ENCODE data around the gene PUS7.
"Not testable (repeated sequence)": the region's sequence is repeated elsewhere in the genome, so short reads cannot be mapped to it uniquely, and the experiment has no call there.

Gene PUS7, protein sequence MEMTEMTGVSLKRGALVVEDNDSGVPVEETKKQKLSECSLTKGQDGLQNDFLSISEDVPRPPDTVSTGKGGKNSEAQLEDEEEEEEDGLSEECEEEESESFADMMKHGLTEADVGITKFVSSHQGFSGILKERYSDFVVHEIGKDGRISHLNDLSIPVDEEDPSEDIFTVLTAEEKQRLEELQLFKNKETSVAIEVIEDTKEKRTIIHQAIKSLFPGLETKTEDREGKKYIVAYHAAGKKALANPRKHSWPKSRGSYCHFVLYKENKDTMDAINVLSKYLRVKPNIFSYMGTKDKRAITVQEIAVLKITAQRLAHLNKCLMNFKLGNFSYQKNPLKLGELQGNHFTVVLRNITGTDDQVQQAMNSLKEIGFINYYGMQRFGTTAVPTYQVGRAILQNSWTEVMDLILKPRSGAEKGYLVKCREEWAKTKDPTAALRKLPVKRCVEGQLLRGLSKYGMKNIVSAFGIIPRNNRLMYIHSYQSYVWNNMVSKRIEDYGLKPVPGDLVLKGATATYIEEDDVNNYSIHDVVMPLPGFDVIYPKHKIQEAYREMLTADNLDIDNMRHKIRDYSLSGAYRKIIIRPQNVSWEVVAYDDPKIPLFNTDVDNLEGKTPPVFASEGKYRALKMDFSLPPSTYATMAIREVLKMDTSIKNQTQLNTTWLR

DNA sequence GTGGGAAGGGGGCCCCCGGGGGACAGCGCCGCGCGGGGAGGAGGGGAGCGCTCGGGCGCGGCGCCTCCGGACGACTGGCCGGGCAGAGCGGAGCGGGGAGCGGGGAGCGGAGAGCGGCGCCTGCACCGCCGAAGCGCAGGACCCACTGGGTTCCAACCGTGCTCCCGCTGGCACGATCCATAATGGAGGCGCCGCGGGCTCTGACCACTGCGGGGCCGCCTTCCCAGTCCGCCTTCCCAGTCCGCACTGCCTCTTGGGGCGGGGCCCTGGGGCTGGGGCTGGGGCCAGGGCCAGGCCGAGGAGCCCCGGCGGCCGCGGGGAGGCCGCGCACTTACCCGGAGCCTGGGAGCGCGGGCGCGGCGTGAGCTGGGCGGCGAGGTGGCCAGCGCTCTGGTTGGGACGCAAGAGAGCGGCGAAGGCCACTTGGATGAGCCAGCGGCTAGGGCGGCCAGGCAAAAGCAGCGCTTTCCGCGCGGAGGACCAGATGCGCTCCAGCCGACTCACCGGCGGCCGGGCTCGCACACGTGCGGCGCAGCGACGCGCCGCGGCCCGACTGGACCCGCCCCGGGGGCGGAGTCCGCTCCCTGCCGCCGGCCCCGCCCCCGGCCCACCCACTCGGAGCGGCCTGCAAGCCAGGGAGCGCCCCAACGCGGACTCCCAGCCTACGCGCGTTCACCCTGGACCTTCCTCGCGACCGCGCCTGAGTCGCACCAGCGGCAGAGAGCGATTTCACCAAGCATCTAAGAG lies at the start of gene PUS7:
TSS of gene PUS7 (minus strand) at position 555 of the 747 bp plus-strand sequence. CDS start 13,759 bp downstream, outside the sequence.
- peak; percentile 39 for DNase-seq (ENCODE audit: low read depth)

DNA sequence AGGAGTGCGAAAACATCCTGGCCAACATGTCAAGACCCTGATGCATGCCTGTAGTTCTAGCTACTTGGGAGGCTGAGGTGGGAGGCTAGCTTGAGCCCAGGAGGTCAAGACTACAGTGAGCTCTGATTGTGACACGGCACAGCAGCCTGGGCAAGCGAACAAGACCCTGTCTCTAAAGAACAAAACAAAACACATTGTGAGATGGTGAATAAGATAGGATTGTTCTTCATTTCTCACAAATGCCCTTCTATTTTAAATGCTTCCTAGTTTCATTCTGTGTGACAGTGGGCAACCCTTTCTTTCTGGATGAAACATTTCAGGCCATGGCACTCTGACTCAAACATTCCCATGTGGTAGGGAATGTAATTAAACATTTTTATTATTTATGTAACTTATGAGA lies 45.8 kb upstream of the PUS7 start:
- DNase-seq (ENCODE audit: low read depth) = no peak

DNA sequence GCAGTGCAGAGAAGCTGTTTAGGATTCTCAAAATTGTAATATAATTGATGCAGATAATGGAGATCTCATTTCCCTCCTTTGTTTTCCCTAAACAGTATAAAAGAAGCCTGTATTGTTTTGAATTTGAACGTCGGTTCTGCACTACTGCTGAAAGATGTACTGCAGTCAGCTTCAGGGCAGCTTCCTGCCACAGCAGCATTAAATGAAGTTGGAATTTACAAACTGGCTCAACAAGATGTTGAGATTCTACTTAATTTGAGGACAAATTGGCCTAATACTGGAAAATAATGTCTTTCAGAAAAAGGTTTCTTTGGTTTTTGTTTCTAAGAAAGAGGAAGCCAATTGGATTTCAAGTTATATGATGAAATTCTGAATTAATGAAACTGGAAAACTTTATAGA lies 45.0 kb upstream of the PUS7 start:
- no peak for DNase-seq (ENCODE audit: low read depth)

DNA sequence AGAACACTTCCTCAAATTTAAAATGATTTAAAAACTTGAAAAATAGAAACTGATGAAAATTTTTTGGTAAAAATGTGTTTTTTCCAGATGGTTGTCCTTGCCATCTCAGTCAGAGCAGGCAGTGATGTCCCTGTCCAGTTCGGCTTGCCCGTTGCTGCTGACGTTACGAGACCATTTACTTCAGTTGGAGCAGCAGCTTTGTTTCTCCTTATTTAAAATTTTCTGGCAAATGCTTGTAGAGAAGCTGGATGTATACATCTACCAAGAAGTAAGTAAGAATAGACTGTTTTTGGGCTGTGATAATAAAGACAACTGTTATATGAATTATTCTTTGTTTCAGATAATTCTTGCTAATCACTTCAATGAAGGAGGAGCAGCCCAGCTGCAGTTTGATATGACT lies 43.1 kb upstream of the PUS7 start:
- DNase-seq (ENCODE audit: low read depth) = no peak

DNA sequence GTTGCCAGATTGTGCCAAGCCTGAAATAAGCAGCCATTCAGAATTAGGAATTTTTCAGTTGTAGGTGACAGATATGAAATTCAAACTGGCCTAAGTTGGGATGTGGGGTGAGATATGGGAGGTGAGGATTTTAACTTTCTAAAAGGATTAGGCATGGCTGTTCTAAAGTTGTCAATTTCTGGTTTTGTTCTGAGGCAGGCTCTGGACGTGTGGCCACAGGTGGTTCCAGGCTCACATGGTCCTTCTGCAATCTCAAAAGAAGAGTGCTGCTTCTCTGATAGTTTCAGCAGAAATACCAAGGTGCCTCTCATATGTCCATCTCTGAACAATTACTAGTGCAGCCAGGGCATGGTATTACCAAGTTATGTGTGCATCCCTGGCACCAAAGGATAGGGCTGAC lies 37.9 kb upstream of the PUS7 start:
- no peak for DNase-seq (ENCODE audit: low read depth)

DNA sequence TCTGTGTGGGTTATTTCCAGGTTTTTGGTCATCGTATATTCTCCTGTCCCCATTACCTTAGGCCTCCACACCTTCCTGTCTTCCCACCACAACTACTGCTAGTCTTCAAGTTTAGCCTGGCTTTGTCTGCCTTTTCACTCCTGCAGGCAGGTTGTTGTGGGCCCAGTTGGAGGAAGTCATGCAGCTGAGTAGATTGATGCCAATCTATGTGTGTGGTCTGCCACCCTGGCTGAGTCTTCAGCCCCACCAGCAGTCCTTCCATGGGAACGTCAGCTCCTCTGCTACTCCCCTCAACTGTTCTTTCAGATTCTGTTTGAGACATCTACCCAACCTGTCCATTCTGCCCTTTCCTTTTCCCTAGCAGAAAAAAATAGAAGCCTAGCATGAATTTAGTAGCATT lies 16.3 kb upstream of the PUS7 start:
- DNase-seq (ENCODE audit: low read depth) = no peak

DNA sequence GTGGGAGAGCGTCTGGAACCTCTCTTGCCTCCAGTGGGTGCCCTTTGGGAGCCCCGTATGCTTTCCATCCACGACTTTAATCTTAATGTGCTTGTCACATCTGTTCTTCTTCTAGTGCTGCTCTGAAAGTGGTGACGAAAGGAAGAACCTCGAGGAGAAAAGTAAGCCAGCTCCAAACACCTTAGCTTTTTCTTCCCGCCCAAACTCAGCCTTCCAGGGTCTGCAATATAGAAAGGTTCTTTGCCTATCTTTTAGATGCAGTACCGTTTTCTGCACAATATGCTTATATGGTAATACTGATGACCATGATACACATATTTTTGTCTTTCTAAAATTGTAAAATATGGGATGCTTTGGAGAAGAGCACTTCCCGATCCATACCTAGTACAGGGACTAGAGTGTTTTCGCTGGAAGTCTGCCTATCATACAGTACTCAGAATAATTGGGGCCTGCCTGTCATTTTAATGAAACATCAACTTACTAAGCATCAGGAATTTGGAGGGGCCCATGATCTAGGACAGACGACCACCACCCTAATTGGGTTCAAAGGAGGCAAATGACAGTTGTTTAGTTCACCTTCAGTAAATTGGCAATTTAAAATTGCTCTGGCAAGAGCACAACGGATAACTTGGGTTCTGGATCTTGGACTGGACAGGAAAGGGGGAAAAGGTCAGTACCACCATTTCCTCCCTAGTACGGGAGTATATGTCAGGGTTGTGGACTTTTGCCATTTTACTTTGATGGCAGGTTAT lies 10.8 kb upstream of the PUS7 start:
- DNase-seq (ENCODE audit: low read depth) = no peak

DNA sequence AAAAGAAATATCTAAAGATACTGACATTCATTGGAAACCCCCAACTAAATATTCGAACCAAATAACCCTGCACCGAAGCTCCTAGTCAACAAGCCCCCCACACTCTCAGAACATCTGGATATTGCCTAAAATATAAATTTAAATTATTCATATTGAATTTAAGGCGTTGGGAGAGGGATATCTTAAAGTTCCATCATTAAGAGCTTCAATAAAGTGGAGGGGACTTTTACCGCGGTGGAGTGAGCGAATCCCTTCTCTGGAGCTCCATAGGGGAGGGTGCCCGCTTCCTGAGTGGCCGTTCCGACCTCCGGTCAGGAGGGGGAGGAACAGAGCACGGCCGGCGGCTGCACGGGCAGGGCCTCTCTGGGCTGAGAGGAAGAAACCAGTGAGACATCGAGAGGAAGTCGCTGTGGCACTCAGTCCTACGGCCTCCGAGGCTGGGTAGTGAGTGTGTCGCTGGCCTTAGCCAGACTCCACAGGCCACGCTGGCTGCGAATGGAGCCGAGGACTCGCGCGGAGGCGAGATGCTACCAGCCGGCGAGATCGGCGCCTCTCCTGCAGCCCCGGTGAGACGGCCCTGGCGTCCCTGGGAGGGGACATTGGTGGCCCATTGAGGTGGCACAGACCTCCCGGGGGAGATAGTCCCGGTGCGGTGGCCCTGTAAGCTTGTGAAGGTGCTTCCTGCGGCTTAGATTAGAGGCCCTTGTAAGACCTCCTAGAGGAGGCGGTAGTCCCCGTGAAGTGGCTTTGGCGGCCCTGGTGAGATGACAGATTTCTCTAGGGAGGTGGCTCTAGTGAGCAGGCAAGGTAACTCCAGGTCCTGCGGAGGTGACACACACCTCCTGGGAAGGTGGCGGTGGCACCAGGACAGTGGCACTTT lies 10.0 kb upstream of the PUS7 start, which contains the start of gene RINT1:
TSS of gene RINT1 (plus strand) at position 410 of the 880 bp plus-strand sequence. CDS start at position 525, 115 bp downstream.
- peak; percentile 49 for DNase-seq (ENCODE audit: low read depth)

DNA sequence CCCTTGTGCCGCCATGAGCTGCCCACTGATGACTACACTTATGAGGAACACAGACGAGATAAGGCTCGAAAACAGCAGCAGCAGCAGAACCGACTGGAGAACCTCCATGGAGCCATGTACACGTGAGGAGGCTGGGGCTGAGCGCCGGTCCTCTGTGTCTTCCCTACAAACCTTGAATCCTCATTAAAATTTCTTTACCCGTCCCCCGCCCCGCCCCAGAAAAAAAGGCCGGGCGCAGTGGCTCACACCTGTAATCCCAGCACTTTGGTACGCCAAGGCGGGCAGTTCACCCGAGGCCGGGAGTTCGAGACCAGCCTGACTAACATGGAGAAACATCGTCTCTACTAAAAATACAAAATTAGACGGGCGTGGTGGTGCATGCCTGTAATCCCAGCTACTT lies 8.5 kb upstream of the PUS7 start:
- DNase-seq (ENCODE audit: low read depth) = no peak

DNA sequence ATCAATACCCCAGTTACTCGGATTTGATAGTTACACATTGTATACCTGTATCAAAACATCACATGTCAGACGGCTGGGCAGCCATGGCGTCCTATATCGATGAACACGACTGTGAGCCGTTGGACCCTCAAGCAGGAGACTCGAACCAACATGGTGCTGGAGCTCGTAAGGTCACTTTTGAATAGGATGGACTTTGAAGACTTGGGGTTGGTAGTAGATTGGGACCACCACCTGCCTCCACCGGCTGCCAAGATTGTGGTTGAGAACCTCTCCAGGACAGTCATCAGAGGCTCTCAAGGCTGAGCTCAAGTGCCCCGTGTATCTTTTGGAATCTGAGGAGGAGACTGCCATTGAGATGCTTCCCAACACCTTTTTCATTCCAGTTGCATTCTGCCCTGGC lies 8.1 kb upstream of the PUS7 start:
- DNase-seq (ENCODE audit: low read depth) = no peak

DNA sequence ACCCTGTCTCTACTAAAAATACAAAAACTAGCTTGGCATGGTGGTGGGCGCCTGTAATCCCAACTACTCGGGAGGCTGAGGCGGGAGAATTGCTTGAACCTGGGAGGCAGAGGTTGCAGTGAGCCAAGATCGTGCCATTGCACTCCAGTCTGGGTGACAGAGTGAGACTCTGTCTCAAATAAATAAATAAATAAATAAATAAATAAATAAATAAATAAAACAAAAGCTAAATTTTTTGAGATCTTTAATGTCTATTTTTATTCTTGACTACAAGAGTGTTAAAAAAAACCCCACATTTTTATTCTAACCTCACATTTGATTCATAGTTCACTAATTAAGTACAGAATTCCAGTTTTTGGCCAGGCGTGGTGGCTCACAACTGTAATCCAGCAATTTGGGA lies 5.7 kb upstream of the PUS7 start:
- DNase-seq (ENCODE audit: low read depth) = not testable (repeated sequence)

DNA sequence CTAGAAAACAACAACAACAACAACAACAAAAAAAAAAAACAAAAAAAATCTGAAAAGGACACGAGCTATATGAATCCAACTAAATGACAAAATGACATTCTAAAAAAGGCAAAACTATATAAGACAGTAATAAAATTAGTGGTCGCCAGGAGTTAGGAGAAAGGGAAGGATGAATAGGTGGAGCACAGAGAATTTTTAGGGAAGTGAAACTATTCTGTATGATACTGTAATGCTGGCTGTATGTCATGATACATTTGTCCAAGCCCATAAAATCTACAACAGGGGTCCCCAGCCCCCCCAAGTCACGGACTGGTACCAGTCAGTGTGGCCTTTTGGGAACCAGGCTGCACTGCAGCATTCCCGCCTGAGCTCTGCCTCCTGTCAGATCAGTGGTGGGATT lies 2.8 kb upstream of the PUS7 start:
- DNase-seq (ENCODE audit: low read depth) = no peak

DNA sequence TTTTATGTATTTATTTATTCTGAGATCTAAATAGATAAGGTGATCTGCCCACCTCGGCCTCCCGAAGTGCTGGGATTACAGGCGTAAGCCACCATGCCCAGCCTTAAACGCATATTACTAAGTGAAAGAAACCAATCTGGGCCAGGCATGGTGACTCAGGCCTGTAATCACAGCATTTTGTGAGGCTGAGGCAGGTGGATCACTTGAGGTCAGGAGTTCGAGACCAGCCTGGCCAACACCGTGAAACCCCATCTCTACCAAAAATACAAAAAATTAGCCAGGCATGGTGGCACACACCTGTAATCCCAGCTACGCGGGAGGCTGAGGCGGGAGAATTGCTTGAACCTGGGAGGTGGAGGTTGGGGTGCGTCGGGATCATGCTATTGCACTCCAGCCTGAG lies 2.4 kb upstream of the PUS7 start:
- not testable (repeated sequence) for DNase-seq (ENCODE audit: low read depth)

DNA sequence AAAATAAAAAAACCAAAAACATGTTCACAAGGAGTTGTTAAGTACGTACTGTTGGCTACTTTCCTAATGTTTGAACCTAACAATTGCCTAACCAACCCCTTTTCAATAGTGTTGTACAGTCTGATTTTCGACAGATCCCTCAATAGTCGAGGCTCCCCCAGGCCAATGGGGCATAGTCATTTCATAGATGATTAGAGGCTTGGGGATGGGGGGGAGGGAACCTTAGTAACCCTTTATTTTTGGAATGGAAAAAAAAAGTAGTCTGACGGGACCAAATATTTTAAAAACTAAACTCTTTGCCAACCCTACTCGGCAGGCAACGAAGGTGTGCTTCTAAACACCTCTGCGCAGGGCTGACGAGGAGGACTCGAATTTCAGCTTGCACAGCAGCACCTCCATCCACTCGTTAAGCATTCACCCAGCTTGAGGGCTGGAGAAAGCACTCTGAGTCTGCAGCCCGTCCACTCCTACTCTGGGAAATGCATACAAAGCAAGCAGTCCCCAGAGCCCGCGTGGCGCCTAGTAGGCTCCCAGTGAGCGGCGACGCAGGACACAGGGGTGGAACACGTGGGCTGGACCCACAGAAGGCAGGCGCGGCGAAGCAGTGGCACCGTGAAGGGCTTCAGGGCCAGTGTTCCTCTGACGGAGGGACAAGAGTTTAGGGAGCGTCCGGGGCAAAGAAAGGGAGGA lies 899 bp downstream of the PUS7 start:
- no peak for DNase-seq (ENCODE audit: low read depth)

DNA sequence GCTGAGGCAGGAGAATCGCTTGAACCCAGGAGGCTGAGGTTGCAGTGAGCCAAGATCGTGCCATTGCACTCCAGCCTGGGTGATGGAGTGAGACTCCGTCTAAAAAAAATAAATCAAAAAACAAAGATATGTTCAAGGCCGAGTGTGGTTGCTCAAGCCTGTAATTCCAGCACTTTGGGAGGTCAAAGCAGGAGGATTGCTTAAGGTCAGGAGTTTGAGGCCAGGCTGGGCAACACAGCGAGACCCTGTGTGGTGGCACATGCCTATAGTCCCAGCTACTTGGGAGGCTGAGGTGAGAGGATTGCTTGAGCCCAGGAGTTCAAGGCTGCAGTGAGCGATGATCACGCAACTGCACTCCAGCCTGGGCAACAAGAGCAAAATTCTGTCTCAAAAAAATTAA lies 1.5 kb downstream of the PUS7 start:
- not testable (repeated sequence) for DNase-seq (ENCODE audit: low read depth)

DNA sequence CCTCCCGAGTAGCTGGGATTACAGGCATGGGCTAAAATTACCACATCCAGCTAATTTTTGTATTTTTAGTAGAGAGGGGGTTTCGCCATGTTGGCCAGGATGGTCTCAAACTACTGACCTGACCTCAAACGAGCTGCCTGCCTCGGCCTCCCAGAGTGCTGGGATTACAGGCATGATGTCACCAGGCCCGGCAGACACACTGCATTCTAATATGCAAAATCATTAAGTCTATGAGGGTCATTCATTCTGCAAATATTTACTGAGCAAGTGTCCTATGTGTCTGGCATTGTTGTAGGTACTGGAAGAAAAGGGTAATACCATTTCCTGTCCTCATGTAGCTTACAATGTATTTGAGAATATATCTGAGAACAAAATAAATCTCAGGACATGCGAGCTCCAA lies 2.7 kb downstream of the PUS7 start:
- no peak for DNase-seq (ENCODE audit: low read depth)

DNA sequence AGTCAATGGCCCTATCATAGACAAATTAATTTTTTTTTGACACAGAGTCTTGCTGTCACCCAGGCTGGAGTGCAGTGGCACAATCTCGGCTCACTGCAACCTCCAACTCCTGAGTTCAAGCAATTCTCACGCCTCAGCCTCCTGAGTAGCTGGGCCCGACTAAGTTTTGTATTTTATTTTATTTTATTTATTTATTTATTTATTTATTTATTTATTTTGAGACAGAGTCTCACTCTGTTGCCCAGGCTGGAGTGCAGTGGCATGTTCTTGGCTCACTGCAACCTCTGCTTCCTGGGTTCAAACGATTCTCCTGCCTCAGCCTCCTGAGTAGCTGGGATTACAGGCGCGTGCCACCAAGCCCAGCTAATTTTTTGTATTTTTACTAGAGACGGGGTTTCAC lies 6.5 kb downstream of the PUS7 start:
- DNase-seq (ENCODE audit: low read depth) = not testable (repeated sequence)

DNA sequence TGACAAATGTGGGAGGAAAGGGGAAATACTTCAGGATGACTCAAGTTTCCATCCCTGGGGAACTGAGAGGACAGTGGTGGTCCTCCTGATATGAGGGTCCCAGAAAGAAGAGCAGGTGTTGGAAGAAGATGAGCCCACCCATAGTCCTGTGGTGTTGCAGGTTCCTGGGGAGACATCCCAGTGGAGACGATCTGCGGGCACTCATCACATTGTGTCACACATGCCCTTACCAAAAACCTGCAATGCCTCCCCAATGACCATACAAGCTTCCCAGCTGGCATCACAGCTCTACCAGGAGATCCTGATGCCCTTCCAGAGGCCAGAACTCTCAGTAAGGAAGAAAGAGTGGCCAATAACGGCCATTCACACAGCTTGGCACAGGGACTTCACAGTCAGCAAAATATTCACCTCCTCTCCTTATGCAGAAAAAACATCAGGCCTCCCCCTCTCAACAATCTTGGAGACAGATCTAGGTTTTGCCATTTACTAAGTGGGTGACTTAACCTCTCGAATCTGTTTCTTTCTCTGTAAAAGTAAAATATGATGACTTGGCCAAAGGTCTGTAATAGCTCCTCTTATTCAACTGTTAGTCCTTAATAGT lies 9.0 kb downstream of the PUS7 start:
- DNase-seq (ENCODE audit: low read depth) = no peak

DNA sequence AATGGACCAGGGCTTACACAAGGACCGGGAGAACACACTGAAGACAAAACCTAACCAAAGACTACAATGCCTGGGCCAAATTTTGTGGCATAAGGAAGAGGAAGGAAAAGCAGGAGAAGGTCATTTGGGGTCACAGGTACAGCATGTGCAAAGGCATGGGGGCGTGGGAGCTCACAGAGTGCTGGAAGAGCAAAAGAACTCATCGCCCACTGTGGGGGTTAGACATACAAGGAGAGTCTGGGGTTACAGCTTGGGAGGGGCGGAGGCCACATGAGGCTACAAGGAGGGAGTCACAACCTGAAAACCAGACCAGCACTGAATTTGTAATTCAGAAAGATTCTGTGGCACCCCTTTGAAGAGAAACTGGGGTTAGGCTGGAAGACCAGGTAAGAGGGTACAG lies 9.7 kb downstream of the PUS7 start:
- DNase-seq (ENCODE audit: low read depth) = no peak

DNA sequence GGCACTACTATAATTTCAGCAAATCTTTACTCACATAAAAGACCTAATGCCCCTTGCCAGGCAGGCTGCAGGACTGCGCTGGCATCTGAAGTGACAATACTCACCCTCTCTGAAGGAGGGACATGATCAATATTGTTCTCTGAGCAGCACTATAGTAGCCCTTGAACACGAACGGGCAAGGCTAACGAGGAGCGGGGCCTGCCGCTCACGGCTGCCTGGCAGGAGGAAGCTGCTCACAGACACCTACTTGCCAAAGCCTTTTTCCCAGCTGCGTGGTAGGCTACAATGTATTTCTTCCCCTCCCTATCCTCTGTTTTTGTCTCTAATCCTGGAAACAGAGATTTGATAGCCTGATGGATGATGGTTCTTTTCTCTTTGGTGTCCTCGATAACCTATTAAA lies 19.9 kb downstream of the PUS7 start:
- DNase-seq (ENCODE audit: low read depth) = no peak
